GM18907 (cell line): ENCODE data around the gene INF2.

Experiments used
- ATAC-seq: cut with Tn5 transposase; IDR thresholded peaks from one replicate; pipeline ENCODE4 v1.9.1; 2021; ENCODE audit warnings: mild to moderate bottlenecking, moderate library complexity; ENCODE audit not compliant: unreplicated experiment

INF2 gene

DNA sequence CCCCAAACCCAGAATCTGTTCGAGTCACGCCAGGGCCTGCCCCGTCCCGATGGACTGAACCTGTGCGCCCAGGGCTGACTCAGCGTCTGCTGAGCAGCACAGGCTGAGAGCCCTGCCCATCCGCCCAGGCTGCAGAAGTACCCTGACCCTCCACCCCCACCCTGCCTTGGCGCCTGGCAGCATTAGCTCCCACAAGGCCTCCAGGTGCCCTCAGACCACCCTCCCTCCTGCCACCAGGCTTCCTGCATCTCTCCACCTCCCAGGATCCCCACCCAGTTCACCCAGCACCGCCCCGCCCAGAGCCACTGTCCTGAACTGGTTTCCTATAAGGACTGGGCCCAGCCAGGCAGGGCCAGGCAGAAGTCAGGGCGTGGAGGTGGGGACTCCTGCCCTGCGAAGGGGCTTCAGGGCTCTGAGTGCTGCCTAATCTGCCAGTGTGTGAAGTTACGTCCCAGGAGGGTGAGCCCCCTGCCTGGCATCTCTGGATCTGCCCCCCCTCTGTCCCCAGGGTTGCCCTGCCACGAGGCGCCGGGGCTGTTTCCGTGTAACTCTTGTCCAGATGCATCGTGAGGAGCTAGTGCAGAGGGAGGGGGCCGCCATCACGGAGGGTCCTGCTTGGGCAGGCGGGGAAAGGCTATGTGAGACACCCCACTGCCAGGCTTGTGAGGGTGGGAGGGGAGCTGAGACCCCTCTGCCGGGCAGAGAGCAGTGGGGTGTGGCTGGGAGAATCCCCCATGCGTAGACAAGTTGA is 43.7 kb downstream of the INF2 start:
- ATAC-seq: no peak

DNA sequence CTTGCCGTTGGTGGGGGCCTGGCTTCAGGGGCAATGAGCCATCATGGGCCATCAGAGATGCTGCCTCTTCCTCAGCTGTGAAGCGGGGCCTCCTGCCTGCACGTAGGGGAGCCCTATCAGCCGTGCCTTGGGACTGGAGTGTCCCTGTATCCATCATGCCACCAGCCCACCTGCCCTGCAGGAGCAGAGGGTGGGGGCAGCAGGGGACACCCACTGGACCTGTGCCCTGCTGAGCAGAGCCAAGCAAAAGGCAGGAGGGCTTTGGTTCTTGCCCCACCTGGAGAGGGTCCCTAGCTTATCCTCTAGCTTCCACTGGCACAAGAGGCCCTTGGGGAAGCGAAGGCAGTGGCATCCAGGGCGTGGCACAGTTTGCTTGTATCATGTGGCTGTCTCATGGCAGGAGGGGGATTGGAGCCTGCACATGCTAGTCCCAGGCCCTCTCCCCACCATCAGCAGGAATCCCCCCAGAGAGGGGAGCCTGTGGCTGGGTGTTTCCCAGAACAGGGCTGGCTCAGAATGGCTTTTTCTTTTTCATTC is 44.7 kb downstream of the INF2 start:
- no peak for ATAC-seq

DNA sequence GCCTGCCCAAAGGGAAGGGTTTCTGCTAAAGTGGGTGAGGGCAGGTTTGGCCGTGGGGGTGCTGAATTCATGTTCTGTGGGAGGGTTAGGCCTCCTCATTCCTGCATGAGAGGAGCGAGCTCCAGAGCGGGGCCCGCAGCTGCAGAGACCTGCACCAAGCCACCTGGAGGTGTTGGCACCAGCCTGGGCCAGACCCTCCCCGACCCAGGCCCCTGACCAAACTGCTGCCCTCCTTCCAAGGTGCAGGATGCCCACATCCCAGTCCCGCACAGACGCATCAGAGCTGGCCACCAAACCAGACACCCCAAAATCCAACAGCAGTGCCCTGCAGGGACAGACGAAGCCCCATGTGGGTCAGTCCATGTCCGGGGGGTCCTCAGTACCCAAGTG is 45.2 kb downstream of the INF2 start:
- no peak for ATAC-seq

DNA sequence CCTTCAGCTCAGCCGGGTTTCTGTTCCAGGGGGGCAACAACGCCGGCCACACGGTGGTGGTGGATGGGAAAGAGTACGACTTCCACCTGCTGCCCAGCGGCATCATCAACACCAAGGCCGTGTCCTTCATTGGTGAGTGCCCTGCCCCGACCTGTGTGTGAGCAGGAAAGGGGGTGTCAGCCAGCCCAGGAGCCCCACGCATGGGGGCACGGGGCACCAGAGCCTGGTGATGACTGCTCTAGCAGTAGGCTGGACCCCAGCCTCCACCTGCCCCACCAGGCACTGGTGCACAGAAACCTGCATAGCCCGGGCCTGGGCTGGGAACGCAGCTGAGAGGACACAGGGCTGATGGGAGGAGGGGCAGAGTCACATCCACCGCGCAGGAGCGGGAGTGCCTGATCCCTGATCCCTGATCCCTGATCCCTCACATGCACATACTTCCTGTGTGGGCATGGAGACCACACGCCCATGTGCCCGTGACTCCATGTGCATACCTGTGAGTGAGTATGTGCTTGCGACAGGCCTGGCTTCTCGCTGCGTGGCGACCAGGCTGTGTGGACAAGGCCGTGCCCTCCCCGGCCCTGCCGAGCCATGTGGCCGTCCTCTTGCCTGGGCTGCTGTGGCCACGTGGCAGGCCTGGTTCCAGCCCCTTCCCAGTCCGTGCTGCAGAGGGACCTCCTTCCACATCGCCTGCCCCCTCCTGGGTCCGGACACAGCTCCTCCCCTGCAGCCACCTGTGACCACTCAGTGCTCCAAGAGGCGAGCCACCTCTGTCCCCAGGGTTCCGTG is 45.8 kb downstream of the INF2 start:
- no peak for ATAC-seq

DNA sequence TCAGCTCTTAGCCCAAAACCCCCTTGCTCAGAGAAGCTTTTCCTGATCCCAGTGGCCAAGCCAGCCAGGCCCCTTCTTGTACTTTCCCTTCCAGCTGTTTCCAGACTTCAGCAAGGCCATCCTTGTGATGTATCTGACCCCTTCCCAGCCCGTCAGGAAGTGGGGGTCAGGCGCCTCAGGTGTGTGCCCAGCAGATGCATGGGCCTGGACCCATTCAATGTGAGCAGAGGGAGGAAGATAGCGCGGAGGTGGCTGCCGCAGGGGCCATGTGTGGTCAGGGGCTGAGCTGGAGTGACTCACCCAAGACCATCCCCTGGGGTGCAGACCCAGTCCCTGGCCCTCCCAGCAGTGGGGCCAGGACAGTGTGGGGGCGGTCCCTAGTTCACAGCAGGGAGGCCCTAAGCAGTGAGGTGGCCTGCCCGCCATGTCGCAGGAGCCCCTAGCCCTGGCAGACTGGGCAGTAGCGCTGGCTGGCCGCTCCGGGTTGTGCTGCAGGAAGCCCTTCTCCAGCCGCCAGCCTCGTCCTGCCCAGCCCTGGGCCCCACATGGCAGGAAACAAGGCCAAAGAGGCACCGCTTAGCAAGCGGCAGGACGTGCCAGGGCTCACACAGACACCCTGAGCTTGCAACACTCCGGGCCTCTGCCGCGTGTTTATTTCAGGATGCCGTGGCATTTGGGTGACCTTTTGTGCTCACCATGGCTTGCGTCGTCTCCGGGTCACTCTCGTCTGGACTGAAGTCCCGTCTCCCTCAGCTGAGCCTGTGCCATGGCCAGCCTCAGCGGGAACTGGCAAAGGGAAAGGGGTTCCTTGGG is 46.6 kb downstream of the INF2 start:
- no peak for ATAC-seq

DNA sequence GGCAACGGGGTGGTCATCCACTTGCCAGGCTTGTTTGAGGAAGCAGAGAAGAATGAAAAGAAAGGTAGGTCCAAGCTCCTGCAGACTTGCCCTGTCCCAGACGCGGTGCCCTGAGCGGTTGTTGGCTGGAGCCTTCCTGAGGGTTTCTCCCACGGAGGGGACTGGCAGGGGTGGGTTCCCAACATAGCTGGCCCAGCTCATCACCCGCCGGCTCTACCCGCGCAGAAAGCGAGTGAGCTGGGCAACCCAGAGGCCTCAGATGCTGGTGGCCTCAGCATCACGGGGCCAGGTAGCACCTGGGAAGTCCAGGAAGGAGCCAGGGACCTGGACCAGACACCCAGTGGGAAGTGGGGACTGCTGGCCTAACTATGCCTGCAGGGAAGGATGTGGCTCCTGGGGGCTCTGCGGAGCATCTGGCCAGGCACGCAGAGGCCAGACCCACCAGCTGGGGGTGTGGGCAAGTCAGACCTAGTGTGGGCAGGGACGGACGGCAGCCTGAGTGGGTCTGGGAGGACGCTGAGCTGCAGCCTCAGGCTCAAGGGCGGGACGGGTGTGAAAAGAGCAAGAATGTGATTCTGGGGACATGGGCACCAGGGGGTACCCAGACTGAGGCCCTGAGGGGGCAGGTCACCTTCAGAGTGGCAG is 49.1 kb downstream of the INF2 start:
- no peak for ATAC-seq

DNA sequence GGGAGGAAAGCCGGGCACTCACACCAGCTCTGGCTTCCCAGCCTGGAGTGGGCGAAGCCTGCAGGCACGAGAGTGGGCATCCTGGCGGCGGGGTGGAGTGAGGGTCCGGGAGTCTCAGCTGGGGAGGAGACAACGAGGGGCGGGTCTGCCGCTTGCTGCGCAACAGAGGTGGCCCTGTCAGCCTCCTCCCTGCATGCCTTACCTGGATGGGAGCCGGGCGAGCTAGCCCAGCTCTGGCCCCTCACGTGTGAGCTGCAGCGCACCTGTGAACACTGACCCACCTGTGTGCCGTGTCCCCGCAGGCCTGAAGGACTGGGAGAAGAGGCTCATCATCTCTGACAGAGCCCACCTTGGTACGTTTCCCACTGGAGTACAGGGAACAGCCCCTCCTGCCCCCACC is 49.6 kb downstream of the INF2 start:
- no peak for ATAC-seq

DNA sequence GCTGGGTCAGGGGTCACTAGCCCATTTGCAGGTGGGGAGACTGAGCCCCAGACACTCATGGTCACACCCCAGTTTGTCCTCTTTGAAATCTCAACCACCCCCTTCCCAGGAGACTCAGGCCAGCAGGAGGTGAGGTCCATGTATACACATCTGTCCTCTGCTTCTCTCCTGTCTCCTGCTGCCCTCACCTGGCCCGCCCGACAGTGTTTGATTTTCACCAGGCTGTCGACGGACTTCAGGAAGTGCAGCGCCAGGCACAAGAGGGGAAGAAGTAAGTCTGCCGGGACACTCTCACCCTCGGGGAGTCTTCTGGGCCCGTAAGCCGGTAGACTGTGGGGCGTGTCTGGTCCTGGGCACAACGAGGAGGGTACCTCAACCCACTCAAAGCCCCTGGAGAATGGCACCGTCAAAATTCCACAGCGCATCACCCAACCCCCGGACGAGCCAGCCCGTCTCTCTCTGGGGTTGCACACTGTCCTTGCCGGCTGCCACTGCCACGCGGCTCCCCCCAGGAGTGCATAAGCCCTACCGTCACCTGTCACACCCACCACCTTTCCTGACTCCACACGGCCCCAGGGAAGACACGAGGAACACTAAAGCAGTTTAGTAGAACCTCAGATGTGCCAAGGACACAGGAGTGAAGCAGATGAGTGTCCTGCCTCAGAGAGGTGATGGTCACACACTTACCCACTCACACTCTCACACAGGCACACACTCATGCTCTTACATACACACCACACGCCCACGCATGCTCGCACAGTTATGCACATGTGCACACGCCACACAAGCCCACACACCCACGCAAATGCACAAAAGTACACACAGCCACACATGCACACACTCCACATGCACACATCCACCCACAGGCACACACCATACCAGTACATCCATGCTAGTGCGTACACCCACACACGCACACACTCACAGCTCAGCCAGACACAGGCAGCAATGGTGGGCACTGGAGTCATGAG is 50.4 kb downstream of the INF2 start:
- no peak for ATAC-seq

DNA sequence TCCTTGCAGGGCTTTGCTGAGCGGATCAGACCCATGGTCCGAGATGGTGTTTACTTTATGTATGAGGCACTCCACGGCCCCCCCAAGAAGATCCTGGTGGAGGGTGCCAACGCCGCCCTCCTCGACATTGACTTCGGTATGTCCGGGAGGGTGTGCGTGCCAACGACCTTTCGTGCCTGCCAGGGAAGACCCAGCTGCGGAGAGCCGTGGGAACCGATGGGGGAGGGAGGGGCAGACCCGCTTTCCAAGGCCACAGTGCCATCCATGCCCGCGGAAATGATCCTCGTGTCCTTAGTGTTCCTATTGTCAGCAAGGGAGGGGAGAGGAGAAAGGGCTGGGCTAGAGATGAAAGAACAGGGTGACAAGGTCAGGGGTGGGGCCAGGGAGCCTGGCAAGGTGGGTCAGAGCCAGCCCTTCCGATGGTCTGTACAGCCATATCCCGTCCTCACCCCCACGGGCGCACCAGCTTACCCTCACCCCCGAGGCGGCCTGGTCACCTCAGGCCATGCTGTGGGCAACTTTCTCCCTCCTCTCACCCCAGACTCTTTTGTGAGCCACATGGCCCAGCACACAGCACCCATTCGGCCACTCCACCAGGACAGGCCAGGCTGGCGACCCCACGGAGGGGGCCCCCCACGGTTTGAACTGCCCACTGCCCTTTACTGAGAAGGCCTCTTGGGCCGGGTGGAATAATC is 51.8 kb downstream of the INF2 start:
- no peak for ATAC-seq

DNA sequence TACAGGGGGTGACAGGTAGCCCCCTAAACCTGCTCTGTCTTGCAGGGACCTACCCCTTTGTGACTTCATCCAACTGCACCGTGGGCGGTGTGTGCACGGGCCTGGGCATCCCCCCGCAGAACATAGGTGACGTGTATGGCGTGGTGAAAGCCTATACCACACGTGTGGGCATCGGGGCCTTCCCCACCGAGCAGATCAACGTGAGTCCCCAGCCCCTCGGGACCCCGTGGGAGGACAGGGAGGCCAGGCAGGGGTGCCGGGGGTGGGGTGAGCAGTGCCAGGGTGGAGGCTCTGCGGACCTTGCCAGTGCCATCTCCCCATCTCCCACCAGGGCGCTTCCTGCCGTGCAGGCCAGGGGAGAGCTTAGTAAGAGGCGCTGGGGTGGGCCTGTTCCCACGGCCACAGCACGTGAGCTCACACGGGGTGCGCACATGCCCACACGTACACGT is 52.4 kb downstream of the INF2 start:
- ATAC-seq: no peak

DNA sequence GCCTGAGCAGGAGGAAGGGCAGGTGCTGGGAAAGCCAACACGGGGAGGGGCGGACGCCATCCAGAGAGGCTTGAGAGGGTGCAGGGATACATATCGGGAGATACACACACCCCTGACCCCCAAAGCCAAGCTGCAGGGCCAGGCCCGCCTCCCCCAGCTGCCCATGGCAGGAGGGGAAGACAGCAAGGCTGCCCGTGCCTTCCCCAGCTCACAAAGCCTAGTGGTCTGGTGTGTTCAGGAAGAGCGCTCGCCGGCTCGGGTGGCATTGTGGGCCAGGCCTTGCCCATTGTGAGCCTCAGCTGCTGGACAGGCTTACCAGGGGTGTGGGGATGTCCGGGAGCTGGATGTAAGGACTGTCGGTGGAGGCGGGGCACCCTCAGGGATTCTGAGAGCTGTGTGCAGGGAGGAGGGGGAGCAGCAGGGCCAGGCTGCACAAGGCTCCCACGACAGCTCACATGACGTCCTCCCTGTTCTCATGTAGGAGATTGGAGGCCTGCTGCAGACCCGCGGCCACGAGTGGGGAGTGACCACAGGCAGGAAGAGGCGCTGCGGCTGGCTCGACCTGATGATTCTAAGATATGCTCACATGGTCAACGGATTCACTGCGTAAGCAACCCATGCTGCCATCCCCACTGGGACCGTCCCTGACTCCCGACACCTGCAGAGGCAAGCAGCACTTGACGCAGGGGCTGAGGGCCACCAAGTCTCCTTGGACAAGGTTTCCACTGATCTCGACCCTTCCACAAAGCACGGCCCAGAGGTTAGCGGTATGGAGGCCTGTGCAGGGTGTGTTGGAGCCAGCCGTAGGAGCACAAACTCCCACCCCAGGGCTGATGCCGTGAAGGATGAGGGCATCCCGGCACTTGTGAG is 53.4 kb downstream of the INF2 start:
- no peak for ATAC-seq

DNA sequence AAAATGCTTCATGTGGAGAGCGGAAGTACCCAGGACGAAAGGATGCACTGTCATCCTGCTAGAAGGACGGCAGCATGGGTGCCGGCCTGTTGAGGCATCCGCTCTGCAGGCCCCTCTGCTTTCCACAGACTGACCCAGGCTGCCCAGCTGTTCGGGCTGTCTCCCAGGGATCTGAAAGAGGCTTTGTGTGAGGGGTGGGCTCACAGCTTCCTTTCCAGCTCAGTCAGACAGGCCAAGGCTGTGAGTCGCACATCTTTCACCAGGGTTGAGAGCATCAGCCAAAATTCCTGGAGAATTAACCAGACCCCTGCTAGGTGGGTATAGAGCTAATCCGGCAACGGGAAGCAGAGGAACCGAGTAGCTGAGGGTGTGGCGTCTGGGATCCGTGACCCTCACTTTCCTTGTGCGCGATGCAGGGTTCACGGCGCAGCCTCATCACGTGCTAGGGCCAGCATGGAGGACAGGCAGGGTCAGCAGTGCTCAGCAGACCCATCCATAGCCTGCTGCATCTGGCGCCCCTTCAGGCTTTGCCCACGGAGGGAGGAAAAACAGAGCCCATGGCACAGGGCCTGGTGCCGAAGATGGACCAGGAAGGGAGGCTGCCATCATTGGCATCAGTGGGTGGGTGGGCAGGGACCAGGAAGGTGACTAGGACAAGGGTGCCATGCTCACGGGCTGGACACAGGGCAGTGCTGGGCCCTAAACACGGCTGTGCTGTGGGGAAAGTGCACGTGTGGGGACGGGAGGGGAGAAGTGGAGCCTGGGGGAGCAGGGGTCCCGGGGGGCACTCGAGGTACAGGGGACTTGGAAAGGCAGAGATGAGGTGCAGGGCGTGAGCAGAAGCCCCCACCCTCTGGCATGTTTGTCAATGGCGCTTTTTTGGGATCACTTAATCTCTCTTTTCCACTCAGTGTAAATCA is 54.3 kb downstream of the INF2 start:
- no peak for ATAC-seq

DNA sequence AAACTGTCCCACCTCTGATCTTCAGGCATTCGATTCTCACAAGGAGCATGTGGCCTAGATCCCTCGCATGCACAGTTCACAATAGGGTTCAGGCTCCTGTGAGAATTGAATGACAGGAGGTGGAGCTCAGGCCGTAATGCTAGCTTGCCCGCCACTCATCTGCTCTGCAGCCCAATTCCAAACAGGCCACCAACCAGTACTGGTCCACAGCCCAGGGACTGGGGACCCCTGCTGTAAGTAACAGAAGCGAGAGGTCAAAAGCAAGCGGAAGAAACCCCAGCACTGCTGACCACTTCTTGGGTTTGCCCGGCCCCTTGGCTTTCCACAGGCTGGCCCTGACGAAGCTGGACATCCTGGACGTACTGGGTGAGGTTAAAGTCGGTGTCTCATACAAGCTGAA is 55.1 kb downstream of the INF2 start:
- no peak for ATAC-seq

DNA sequence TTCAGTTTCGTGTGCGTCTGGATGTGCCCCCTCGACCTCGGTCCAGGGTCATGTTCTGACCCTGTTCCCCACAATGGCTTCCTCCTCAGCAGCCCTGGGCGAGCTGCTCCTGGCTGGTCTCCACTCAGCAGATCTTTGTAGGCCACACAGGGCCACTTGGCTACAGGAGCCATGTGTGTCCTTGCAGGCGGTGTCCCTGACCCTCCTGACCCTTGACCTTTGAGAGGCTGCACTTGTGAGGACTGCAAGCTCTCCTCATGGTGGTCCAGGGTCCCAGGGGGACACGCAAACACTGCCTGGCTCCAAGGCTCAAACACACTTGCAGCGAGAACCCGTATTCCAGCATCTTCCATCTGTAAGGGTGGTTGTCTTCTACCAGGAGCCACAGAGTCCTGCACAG is 56.0 kb downstream of the INF2 start:
- ATAC-seq: no peak

DNA sequence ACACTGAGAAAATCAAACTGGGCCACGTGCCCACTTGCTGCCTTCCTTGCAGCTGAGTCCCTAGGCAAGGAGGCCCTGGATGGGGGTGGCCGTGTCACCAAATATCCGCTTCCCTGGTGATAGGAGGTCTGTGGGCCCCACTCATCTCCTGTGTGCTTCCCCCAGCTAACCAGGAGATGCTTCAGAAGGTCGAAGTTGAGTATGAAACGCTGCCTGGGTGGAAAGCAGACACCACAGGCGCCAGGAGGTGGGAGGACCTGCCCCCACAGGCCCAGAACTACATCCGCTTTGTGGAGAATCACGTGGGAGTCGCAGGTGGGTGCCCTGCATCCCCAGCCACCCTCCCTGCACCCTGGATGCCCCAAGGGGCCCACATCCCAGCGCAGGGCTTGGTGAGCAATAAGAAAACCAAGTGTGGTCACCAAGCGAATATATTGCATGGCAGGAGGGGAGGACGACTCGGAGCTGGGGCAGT is 56.7 kb downstream of the INF2 start:
- no peak for ATAC-seq

DNA sequence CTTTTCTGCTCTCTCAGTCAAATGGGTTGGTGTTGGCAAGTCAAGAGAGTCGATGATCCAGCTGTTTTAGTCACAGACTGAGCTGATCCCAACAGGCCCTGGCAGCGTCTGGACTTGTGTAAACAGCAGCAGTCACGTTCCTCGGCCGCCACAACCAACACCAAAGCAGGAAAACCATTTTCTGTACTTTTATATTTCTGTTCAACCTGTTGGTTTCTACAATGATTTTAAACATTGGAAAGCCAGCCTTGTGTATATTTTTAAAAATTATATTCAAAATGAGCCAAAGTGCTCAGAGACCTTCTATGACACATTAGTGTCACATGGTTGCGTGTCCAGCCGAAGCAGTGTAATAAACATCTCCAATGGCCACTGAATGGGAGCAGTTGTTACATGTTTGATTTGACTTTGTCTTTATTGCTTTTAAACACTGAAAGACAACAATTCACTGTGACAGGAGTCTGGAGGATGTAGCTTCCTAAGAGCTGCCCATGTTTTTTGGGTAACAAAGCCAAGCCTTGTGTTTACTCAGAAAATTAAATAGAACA is 57.6 kb downstream of the INF2 start:
- no peak for ATAC-seq

DNA sequence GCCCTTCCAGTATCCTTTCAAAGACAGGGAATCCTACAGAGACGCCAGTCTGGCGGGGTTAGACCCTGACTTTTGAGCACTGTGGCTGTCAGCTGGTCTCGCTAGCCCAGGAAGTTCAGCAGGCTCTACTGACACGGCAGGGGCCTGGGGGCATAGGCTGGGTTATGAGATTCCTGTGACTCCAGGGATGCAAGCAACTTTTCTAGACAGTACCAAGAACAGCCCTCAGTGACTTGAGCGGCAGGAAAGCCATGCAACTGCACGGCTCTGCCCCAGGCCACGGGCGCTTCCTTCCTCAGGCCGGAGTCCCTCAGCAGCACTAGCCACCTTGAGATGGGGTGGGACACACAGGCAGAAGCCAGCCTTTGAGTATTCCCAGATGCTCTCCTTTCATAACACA is 58.5 kb downstream of the INF2 start:
- no peak for ATAC-seq
